K562 (cell line): ENCODE results near the gene CRIP3. TPM values are rescaled to one million over a fixed set of nuclear protein-coding genes. Genes with fewer than 3 reads are reported as not detected.

Experiments
- ATAC-seq: fragments of 200-7000 bp; cut with Tn5 transposase; 3 replicates; pipeline ENCODE4 v1.9.1; 2020; ENCODE audit warnings: moderate library complexity
- BruUV-seq: library from RNA; stranded (reverse); fragments of 400-500 nt; replicated peaks from 2 replicates; lab custom pipeline; 2021; lab: Mats Ljungman, UMichigan
- CTCF ChIA-PET: fragments of 300-600 bp; formaldehyde crosslinking; extraction: SDS; loops from one replicate; lab custom pipeline; 2021; ENCODE audit warnings: low intra/inter-chr PET ratio; lab: Yijun Ruan, JAX
- POLR2A ChIA-PET: fragments of 300-600, 350-650 bp; sonication (Branson Sonifier 250); formaldehyde crosslinking; extraction: SDS; loops from one replicate; lab custom pipeline; 2021; ENCODE audit warnings: antibody characterized with exemption, inconsistent platforms; lab: Yijun Ruan, JAX
- DNase-seq, 4 experiments: peaks; one replicate each; pipeline versions ENCODE4 v3.0.0 to v3.0.0-alpha.2; 2011 to 2018; ENCODE audit warnings: low spot score in 3 of 4, mixed read lengths in 3 of 4; ENCODE audit errors: extremely low read depth in 1 of 4
- FAIRE-seq: peaks from 2 replicates; lab custom pipeline; 2011; peaks lifted over from hg19 to GRCh38; lab: Jason Lieb, UNC
- H2AFZ ChIP-seq: 2 replicates; pipeline ENCODE4 v1.6.0; 2011; ENCODE audit warnings: low read depth, low read length, control low read depth, inconsistent platforms
- H3K27ac ChIP-seq: fragments of 200-600 bp; 3 replicates; pipeline ENCODE4 v1.8.0; 2011; ENCODE audit warnings: low read depth, mild to moderate bottlenecking, control low read depth, inconsistent platforms, low read length, moderate library complexity, mixed read lengths; ENCODE audit errors: extremely low read depth
- H3K27me3 ChIP-seq, 2 experiments: fragments of 300-600 bp in 1 of 2; 2 replicates in 1 of 2; 3 replicates in 1 of 2; pipeline versions ENCODE4 v1.6.0 to v1.8.0; 2011; ENCODE audit warnings: inconsistent platforms in 2 of 2, low read length in 2 of 2, mild to moderate bottlenecking in 1 of 2, mixed read lengths in 1 of 2, moderate library complexity in 1 of 2; ENCODE audit not compliant: control insufficient read depth in 2 of 2, insufficient read depth in 2 of 2
- H3K36me3 ChIP-seq: fragments of 300-600 bp; 3 replicates; pipeline ENCODE4 v1.8.0; 2011; ENCODE audit warnings: mild to moderate bottlenecking, low read length, inconsistent platforms; ENCODE audit not compliant: control insufficient read depth, insufficient read depth
- H3K4me1 ChIP-seq, 2 experiments: fragments of 200-600 bp in 1 of 2; replicated peaks in 1 of 2; 2 replicates in 1 of 2; 3 replicates in 1 of 2; pipeline versions ENCODE4 v1.5.1 to v1.8.0; 2011; ENCODE audit warnings: inconsistent platforms in 2 of 2, low read length in 2 of 2, mild to moderate bottlenecking in 1 of 2, mixed read lengths in 1 of 2, moderate library complexity in 1 of 2; ENCODE audit not compliant: control insufficient read depth in 2 of 2, insufficient read depth in 2 of 2
- H3K4me2 ChIP-seq: 2 replicates; pipeline ENCODE4 v1.6.1; 2011; ENCODE audit warnings: low read length, control low read depth, inconsistent platforms, mixed read lengths; ENCODE audit not compliant: insufficient read depth
- H3K4me3 ChIP-seq: fragments of 200-600 bp; sonication (generic), shearing (Covaris generic); 2 replicates; pipeline ENCODE4 v1.5.1; 2016; ENCODE audit warnings: control low read depth, inconsistent platforms
- H3K79me2 ChIP-seq: fragments of 200-600 bp; 3 replicates; pipeline ENCODE4 v1.8.0; 2011; ENCODE audit warnings: low read length, inconsistent platforms; ENCODE audit not compliant: control insufficient read depth, insufficient read depth
- H3K9ac ChIP-seq, 2 experiments: 2 replicates each; pipeline versions ENCODE4 v1.6.0 to v1.6.1; 2011; ENCODE audit warnings: low read depth in 2 of 2, low read length in 2 of 2, control low read depth in 1 of 2, inconsistent platforms in 1 of 2, mild to moderate bottlenecking in 1 of 2, mixed read lengths in 1 of 2; ENCODE audit not compliant: insufficient read depth in 1 of 2
- H3K9me1 ChIP-seq: one replicate; pipeline ENCODE4 v1.6.0; 2011; ENCODE audit warnings: inconsistent platforms, mild to moderate bottlenecking, low read length, moderate library complexity; ENCODE audit not compliant: control insufficient read depth, insufficient read depth
- H3K9me3 ChIP-seq: replicated peaks from 2 replicates; pipeline ENCODE4 v1.5.1; 2011; ENCODE audit warnings: low read depth, low read length, inconsistent platforms; ENCODE audit not compliant: control insufficient read depth, insufficient read depth
- H4K20me1 ChIP-seq: replicated peaks from 2 replicates; pipeline ENCODE4 v1.6.1; 2011; ENCODE audit warnings: low read length, inconsistent platforms, mixed read lengths; ENCODE audit not compliant: control insufficient read depth, insufficient read depth
- CHCHD3 ChIP-seq: fragments of 250-450 bp; sonication (Bioruptor Pico); IDR thresholded peaks from 2 replicates; pipeline ENCODE4 v2.1.2; 2022; ENCODE audit warnings: mild to moderate bottlenecking
- FOXK1 ChIP-seq: sonication (generic); formaldehyde crosslinking; IDR thresholded peaks from 2 replicates; pipeline ENCODE4 v1.8.0; 2022; ENCODE audit warnings: missing genetic modification reagents, mild to moderate bottlenecking, borderline replicate concordance
- GTF2F1 ChIP-seq: IDR thresholded peaks from 2 replicates; pipeline ENCODE4 v1.6.1; 2011; ENCODE audit warnings: low read depth, low read length, improper control_type of control experiment
- MCM2 ChIP-seq: fragments of 450-650 bp; IDR thresholded peaks from 2 replicates; pipeline ENCODE4 v1.6.1; 2017; ENCODE audit warnings: low read depth, mild to moderate bottlenecking
- PHF21A ChIP-seq: fragments of 450-650 bp; IDR thresholded peaks from 2 replicates; pipeline ENCODE4 v1.6.1; 2017; ENCODE audit warnings: low read depth, borderline replicate concordance
- ZNF175 ChIP-seq: fragments of 200-800 bp; sonication (Bioruptor generic); IDR thresholded peaks from 2 replicates; pipeline ENCODE4 v1.6.1; 2016; ENCODE audit warnings: low read depth, mild to moderate bottlenecking, missing genetic modification characterization, missing compliant biosample characterization
- ZSCAN29 ChIP-seq: fragments of 450-650 bp; IDR thresholded peaks from 2 replicates; pipeline ENCODE4 v1.6.1; 2017
- WGBS: fragments of 100-300 bp; shearing (Covaris generic); methylation state at CpG from one replicate; pipeline ENCODE4 v1.1.6; 2016; ENCODE audit warnings: low coverage, mixed read lengths; ENCODE audit not compliant: insufficient coverage; ENCODE audit errors: missing lambda C conversion rate; 5-methylcytosine and 5-hydroxymethylcytosine counted together
- in situ Hi-C: fragments of 300-500 bp; cut with MboI; formaldehyde crosslinking; loops from 4 replicates; pipeline ENCODE4 v1.15.0; 2018; ENCODE audit warnings: inconsistent platforms, mixed read lengths
- intact Hi-C: fragments of 100-400 bp; cut with micrococcal nuclease; formaldehyde crosslinking; loops from 2 replicates; pipeline ENCODE4 v1.14.2; 2022
- polyA plus RNA-seq, 8 experiments: library from polyadenylated mRNA; depleted of rRNA in 4 of 8; stranded (reverse) in 5 of 8; unstranded in 3 of 8; fragments of >200 nt; fragmentation: Nextera tagmentation in 2 of 8; fragmentation: Illumina TruSeq in 1 of 8; extraction: Ambion mirVana in 2 of 8; extraction: Trizol in 1 of 8; gene quantifications; 2 replicates each; pipeline versions ENCODE4 v1.2.1 to v1.2.3, GENCODE V29; 2011 to 2014; ENCODE audit warnings: inconsistent platforms in 1 of 8, missing spikeins in 1 of 8
- total RNA-seq, 7 experiments: library from RNA; depleted of rRNA in 6 of 7; stranded (reverse); fragments of >200 nt in 6 of 7; fragmentation: Illumina TruSeq in 2 of 7; extraction: Trizol in 2 of 7; gene quantifications; 2 replicates each; pipeline versions ENCODE4 v1.2.1 to v1.2.3, GENCODE V29; 2011 to 2021; ENCODE audit warnings: low replicate concordance in 1 of 7
- TF ChIP-seq, protein P1 (sequence below): sonication (generic); formaldehyde crosslinking; IDR thresholded peaks from 2 replicates; pipeline ENCODE4 v1.8.1; 2023; ENCODE audit warnings: mild to moderate bottlenecking, missing genetic modification reagents
- TF ChIP-seq, protein P2 (sequence below): fragments of 250-450 bp; sonication (Bioruptor Pico); IDR thresholded peaks from 2 replicates; pipeline ENCODE4 v1.4.0; 2020; ENCODE audit warnings: mild to moderate bottlenecking, moderate library complexity, borderline replicate concordance
- TF ChIP-seq, protein P3 (sequence below): fragments of 250-450 bp; sonication (Bioruptor Pico); IDR thresholded peaks from 2 replicates; pipeline ENCODE4 v1.8.0; 2021; ENCODE audit warnings: moderate library complexity, mild to moderate bottlenecking, inconsistent platforms

Gene CRIP3
- total and polyA plus RNA-seq, 9 of the 15 experiments (the other 6 are each of a cell fraction or from before 2014, with no cell fraction given): 0.36 to 2.1 (median 0.87) TPM

DNA sequence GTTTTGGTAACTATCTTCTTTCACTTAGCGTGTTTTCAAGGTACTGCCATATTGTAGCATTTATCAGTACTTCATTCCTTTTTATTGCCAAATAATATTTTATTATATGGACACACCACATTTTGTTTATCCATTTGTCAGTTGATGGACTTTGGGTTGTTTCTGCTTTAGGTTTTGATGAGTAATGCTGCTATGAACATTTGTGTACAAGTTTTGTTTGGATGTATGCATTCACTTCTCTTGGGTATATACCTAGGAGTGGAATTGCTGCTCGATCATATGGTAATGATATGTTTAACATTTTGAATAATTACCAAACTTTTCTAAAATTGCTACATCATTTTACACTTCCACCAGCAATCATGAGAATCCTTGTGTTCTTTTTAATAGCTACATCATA lies 16.9 kb downstream of the CRIP3 start:
- no peak for TF ChIP-seq MCM2
- TF ChIP-seq, protein P1, sequence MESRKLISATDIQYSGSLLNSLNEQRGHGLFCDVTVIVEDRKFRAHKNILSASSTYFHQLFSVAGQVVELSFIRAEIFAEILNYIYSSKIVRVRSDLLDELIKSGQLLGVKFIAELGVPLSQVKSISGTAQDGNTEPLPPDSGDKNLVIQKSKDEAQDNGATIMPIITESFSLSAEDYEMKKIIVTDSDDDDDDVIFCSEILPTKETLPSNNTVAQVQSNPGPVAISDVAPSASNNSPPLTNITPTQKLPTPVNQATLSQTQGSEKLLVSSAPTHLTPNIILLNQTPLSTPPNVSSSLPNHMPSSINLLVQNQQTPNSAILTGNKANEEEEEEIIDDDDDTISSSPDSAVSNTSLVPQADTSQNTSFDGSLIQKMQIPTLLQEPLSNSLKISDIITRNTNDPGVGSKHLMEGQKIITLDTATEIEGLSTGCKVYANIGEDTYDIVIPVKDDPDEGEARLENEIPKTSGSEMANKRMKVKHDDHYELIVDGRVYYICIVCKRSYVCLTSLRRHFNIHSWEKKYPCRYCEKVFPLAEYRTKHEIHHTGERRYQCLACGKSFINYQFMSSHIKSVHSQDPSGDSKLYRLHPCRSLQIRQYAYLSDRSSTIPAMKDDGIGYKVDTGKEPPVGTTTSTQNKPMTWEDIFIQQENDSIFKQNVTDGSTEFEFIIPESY (CRISPR knock-in tag): no peak
- TF ChIP-seq PHF21A: no peak
- TF ChIP-seq FOXK1 (CRISPR knock-in tag): no peak
- TF ChIP-seq ZSCAN29: no peak
- TF ChIP-seq ZNF175 (CRISPR knock-in tag): no peak
- no peak for TF ChIP-seq CHCHD3 (CRISPR knock-in tag)
- TF ChIP-seq, protein P2, sequence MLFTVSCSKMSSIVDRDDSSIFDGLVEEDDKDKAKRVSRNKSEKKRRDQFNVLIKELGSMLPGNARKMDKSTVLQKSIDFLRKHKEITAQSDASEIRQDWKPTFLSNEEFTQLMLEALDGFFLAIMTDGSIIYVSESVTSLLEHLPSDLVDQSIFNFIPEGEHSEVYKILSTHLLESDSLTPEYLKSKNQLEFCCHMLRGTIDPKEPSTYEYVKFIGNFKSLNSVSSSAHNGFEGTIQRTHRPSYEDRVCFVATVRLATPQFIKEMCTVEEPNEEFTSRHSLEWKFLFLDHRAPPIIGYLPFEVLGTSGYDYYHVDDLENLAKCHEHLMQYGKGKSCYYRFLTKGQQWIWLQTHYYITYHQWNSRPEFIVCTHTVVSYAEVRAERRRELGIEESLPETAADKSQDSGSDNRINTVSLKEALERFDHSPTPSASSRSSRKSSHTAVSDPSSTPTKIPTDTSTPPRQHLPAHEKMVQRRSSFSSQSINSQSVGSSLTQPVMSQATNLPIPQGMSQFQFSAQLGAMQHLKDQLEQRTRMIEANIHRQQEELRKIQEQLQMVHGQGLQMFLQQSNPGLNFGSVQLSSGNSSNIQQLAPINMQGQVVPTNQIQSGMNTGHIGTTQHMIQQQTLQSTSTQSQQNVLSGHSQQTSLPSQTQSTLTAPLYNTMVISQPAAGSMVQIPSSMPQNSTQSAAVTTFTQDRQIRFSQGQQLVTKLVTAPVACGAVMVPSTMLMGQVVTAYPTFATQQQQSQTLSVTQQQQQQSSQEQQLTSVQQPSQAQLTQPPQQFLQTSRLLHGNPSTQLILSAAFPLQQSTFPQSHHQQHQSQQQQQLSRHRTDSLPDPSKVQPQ (CRISPR knock-in tag): no peak
- TF ChIP-seq GTF2F1: no peak
- TF ChIP-seq, protein P3, sequence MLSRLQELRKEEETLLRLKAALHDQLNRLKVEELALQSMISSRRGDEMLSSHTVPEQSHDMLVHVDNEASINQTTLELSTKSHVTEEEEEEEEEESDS (CRISPR knock-in tag): no peak
- FAIRE-seq (no peak), ATAC-seq (no peak), DNase-seq (no peak)
- Histone ChIP-seq H2AFZ (no peak overlapping the region), H3K36me3 (no peaks in the 10 kb centered on the region), H3K4me3 (no peak overlapping the region), H3K27me3 (peaks cover 14 to 24% of the 10 kb centered on the region in 2 experiments), H3K4me1 (no peaks in the 10 kb centered on the region), H3K79me2 (no peaks in the 10 kb centered on the region), H3K9me1 (no peaks in the 10 kb centered on the region), H3K27ac (no peak overlapping the region), H4K20me1 (0 out of 2 replicates have a peak, but pooled peaks cover 2% of the 10 kb centered on the region), H3K4me2 (no peak overlapping the region), H3K9me3 (no peaks in the 10 kb centered on the region), H3K9ac (no peak overlapping the region)
- 3% methylated on average over 2 of the region's 2 CpGs for whole genome bisulfite sequencing
- no TSS peak for BruUV-seq
- intact Hi-C loops: no loop called here
- ChIA-PET CTCF (no interaction called here), POLR2A (interaction anchor here (0.9 to 1.2 kb wide), 2 partner anchors 11 to 18 kb away, joined by 3 to 4 read pairs; no protein-coding TSS in a partner anchor)
- in situ Hi-C loops: no loop called here
